Muscle of back (tissue), 11 donors: ENCODE results near the gene ATP6AP1. TPM values are rescaled to one million over a fixed set of nuclear protein-coding genes. Genes with fewer than 3 reads are reported as not detected.

Experiments
- DNase-seq, 3 donors: peaks; one replicate each; pipeline versions ENCODE4 v3.0.0 to v3.0.0-alpha.2; 2013
- polyA plus RNA-seq, 10 donors: library from polyadenylated mRNA; unstranded; fragments of 120-200 nt; gene quantifications; one replicate each; pipeline ENCODE4 v1.2.1, GENCODE V29; 2013; ENCODE audit not compliant: insufficient read length in 10 of 10

Gene ATP6AP1
- polyA plus RNA-seq, 10 donors: 52.3 to 72.3 (median 59.8) TPM

DNA sequence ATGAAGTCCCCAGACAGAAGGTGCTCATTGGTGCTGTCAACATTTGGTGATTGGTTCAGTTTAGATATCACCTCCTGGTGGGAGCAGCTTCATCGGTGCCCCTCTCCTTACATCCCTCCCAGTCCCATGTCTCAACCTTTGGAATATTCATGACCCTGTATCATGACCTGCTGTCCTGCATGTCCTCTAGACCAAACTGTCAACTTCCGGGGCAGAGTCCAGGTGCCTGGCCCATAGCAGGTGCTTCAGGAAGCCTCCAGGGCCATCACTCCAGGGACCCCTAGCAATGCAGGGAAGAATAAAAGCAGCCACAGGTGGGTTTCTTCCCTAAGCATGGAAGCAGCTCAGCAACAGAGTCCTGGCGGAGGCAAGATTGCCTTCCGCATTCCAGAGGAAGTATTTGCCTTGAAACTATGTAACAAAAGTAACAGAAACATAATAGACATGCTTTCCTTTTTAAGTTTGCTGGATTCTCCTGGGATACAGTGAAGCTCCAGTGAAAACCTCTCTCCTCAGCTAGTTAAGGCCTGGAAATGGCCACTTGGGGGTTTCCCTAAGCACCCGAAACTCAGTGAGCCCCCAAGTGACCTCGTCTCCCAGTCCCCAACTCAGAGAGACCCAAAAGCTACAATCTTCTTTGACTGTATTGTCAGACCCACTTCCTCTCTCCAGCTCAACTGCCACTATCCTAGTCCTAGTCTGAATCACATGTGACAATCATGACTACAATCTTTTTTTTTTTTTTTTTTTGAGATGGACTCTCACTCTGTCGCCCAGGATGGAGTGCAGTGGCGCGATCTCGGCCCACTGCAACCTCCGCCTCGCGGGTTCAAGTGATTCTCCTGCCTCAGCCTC, 1.3 kb upstream of the ATP6AP1 start:
- no peak for DNase-seq

DNA sequence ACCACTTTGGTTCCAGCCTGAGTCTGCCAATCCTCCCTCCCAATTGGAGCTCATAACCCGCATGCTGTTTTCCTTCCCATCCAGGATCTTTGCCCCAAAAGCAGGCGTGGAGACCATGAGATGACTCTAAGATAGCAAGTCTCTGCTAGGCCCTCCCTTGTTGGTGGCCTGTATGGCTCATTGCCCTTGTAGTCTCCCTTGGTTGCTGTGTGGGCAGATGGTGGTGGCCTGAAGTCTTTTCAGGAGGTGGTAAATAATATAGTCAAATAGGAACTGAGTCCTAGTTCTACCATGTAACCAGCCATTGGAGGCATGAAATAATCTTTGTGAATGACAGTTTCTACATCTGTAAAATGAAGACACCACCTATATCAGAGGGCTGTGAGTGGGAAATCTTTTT, 1.2 kb downstream of the ATP6AP1 start:
- DNase-seq: no peak

DNA sequence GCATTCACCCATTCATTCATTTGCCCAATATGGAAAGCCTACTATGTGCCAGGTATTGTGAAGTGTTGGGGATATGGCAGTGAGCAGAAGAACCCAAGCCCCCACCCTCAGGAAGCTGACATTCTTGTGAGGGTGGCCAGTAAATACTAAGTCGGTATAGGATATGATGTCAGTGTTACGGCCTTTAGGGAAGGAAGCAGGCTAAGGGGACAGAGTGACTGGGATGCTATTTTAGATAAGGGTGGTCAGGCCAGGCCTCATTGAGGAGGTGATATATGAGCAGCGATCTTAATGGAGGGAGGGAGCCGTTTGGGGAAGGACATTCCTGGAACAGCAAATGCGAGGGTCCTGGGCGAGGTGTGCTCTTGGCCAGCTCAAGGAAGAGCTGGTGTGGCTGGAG, 2.0 kb downstream of the ATP6AP1 start:
- DNase-seq: no peak

DNA sequence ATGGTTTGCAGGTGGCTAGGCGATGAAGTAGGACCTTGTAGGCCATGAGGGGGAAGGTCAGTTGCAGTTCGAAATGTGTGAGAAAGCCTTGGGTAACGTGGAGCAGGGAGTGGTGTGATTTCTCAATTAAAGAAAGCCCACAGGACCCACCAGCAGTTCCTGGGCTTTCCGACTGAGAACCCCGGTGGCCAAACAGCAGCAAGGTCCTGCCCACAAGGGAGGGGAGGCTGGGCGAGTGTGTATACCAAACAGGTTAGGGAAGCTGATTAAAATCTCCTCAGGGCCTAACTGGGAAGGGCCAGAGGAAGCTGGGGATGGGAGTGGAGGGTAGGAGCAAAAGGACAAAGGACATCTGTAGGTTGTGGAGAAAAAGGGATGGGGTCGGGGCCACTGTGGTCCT, 2.4 kb downstream of the ATP6AP1 start:
- no peak for DNase-seq

- DNase-seq: no peak
Observed at GRCh38 chrX:154431341-154431740, 2.9 kb downstream of the ATP6AP1 start.

- no peak for DNase-seq
Observed at GRCh38 chrX:154432210-154432609, 3.7 kb downstream of the ATP6AP1 start.

DNA sequence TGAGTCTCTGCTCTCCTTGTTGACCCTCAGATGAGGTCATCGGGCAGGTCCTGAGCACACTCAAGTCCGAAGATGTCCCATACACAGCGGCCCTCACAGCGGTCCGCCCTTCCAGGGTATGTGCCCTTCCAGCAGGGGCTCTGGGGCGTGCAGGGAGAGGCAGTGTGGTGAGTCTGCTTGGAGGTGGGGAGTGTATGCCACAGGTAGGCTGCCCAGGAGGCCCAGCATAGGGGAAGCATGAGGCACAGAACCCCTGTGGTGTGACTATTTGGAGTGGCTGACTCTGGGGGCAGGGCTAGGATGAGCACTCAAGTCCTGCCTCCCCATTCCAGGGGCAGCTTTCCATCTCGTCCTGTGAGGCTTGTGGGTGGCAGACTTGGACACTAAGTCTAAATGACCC, 5.1 kb downstream of the ATP6AP1 start:
- DNase-seq: no peak

GRCh38 chrX:154434394-154435168, 6.1 kb downstream of the ATP6AP1 start:
- DNase-seq: no peak

DNA sequence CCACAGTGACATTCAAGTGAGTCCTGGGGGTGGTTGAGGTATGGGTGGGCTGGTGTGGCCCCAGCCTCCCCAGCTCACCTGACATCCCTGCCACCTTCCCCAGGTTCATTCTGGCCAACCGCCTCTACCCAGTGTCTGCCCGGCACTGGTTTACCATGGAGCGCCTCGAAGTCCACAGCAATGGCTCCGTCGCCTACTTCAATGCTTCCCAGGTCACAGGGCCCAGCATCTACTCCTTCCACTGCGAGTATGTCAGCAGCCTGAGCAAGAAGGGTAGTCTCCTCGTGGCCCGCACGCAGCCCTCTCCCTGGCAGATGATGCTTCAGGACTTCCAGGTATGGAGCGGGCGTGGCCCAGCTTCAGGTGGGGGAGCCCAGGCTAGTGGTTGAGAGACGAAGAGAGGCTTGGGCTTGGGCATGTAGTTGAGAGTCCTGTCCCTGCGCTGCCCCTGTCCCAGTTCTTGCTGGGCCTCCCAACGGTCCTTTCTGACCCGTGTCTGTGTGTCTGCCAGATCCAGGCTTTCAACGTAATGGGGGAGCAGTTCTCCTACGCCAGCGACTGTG, 6.8 kb downstream of the ATP6AP1 start:
- DNase-seq: no peak

GRCh38 chrX:154436374-154436982, 8.0 kb downstream of the ATP6AP1 start:
- DNase-seq: peak in 1 of 3 donors; percentile 68

GRCh38 chrX:154436983-154437752, 8.7 kb downstream of the ATP6AP1 start, which contains the start of gene GDI1:
TSS of gene GDI1 (plus strand) at chrX:154437154. CDS start at chrX:154437255, 101 bp downstream.
- DNase-seq: peak; percentile 41 to 84 (median 49)

GRCh38 chrX:154437971-154438893, 9.8 kb downstream of the ATP6AP1 start:
- DNase-seq: no peak

DNA sequence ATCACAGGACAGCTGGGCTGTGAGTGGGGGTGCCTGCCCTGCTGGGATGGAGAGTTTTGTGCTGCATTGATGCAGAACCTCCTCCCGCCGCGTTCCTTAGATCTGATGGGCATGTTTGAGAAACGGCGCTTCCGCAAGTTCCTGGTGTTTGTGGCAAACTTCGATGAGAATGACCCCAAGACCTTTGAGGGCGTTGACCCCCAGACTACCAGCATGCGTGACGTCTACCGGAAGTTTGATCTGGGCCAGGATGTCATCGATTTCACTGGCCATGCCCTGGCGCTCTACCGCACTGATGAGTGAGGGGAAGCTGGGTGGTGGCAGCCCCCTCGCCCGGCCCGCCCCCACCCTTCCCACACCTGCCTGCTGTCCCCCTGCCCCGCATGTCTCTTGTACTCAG, 11.4 kb downstream of the ATP6AP1 start:
- no peak for DNase-seq

DNA sequence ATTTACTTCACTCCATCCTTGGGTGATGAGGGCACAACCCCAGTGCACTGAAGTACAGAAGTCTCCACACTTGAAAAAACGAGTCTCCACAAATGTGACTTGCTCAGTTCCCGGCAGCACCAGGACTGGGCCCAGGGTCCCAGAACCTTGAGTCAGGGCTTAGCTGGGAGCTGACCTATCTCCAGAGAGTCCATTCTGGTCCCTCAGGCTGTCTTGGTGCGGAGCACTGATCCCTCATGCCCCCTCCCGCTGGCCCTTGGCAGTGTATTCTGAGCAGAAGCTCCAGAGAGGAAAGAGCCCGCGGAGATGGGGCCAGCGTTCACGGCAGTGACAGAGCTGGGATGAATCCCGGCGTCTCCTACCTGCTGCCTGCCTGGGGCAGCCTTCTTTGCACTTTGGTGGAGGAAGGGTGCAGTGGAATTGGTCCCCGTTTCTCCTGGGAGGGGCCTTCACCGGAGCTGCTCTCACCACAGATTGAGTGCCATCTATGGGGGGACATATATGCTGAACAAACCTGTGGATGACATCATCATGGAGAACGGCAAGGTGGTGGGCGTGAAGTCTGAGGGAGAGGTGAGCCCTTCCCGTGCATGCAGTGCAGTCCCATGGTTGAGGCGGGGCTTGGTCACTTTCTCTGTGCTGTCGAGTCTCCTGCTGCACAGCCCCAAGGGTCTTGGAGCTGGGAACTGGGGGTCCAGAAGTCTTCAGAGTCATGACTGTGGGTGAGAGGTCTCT, 12.3 kb downstream of the ATP6AP1 start:
- no peak for DNase-seq

DNA sequence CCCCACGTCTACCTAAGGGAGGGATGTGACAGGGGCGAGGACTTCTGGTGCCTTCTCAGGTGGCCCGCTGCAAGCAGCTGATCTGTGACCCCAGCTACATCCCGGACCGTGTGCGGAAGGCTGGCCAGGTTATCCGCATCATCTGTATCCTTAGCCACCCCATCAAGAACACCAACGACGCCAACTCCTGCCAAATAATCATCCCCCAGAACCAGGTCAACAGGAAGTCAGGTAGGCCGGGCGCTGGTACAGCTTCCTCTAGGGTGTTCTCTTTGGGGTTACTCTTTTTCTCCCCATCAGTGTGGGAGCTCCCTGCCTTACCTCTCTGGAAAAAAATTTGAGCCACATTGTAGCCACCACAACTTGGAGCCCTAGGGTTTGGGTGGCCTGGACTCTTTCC, 13.1 kb downstream of the ATP6AP1 start:
- DNase-seq: no peak

DNA sequence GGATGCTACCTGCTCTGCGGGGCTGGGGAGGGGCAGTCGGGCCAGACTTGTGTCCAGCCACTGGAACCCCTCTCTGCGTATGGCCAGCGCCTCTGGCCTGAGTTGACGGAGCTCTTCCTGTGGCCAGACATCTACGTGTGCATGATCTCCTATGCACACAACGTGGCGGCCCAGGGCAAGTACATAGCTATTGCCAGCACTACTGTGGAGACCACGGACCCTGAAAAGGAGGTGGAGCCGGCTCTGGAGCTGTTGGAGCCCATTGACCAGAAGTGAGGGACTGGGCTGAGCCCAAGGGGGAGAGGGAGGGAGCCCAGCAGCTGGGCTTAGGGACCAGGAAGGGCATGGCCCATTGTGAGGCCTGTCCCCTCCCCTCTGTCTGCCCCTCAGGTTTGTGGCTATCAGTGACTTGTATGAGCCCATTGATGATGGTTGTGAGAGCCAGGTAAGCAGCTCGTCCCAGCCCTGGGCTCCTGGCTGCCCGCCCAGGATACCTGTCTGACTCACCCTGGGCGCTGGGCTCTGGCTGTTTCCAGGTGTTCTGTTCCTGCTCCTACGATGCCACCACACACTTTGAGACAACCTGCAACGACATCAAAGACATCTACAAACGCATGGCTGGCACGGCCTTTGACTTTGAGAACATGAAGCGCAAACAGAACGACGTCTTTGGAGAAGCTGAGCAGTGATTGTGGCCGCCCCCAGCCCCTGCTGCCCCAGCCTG, 13.7 kb downstream of the ATP6AP1 start:
- DNase-seq: no peak

DNA sequence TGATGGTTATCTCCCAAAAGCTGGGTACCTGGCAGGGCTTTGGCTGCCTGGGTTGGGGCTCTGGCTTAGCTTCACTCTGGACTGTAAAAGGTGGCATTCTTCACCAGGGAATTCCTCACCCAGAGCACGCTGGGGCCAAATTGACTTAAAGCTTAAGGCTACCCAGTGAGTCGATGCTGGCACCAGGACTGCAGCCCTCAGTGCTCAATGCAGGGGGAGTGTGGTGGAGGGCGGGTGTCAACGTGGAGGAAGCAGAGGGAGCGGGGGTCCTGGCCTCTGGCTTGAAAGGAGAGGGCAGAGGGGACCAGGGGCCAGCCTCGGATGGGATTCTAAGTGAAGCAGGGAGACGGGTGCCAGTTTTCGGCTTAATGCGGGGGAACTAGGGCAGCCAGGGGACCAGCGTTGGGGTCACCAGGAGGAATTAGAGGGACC, 15.0 kb downstream of the ATP6AP1 start:
- no peak for DNase-seq

GRCh38 chrX:154443992-154444754, 15.7 kb downstream of the ATP6AP1 start, which contains the start of gene FAM50A:
TSS of gene FAM50A (plus strand) at chrX:154444141. CDS start at chrX:154444236, 95 bp downstream.
- peak; percentile 53 to 82 (median 76) for DNase-seq
